T follicular helper cell (primary cell): ENCODE data around the gene EPN1.

ENCODE experiments used
- DNase-seq: peaks from one replicate; pipeline ENCODE4 v3.0.0-alpha.2; 2020; ENCODE audit warnings: low read depth

Gene EPN1

GRCh38 chr19:55679343-55680257 lies 4.6 kb downstream of the EPN1 start:
- no peak for DNase-seq

GRCh38 chr19:55680339-55681130 lies 5.5 kb downstream of the EPN1 start:
- DNase-seq: no peak

GRCh38 chr19:55681131-55682092 lies 6.4 kb downstream of the EPN1 start:
- DNase-seq: no peak

- DNase-seq: no peak
Measured at GRCh38 chr19:55683449-55684261, 8.6 kb downstream of the EPN1 start.

- no peak for DNase-seq
Measured at GRCh38 chr19:55684946-55685681, 10.1 kb downstream of the EPN1 start.

GRCh38 chr19:55685776-55686175 lies 10.8 kb downstream of the EPN1 start:
- no peak for DNase-seq

GRCh38 chr19:55686311-55687050 lies 11.5 kb downstream of the EPN1 start:
- no peak for DNase-seq

- no peak for DNase-seq
Measured at GRCh38 chr19:55687281-55688201, 12.5 kb downstream of the EPN1 start.

GRCh38 chr19:55688422-55689218 lies 13.6 kb downstream of the EPN1 start:
- DNase-seq: no peak

GRCh38 chr19:55689411-55690108 lies 14.5 kb downstream of the EPN1 start:
- no peak for DNase-seq

- DNase-seq: no peak
Measured at GRCh38 chr19:55690109-55690768, 15.2 kb downstream of the EPN1 start.

- DNase-seq: no peak
Measured at GRCh38 chr19:55690769-55691545, 15.9 kb downstream of the EPN1 start.

- no peak for DNase-seq
Measured at GRCh38 chr19:55691561-55692481, 16.8 kb downstream of the EPN1 start.

- DNase-seq: no peak
Measured at GRCh38 chr19:55692681-55693081, 17.7 kb downstream of the EPN1 start.
